Suprapubic skin (tissue), 4 donors: Measurements from ENCODE around the gene ZNF597.

Experiments used
- CTCF ChIP-seq, 2 donors: fragments of 200-600 bp in 1 of 2; fragments of 450-650 bp in 1 of 2; sonication (generic) in 1 of 2; IDR thresholded peaks; one replicate each; pipeline ENCODE4 v1.5.1; 2016 to 2019; ENCODE audit warnings: antibody characterized with exemption in 2 of 2, mild to moderate bottlenecking in 1 of 2, moderate library complexity in 1 of 2
- POLR2A ChIP-seq, 2 donors: fragments of 450-650 bp; IDR thresholded peaks; one replicate each; pipeline ENCODE4 v1.6.1; 2017; ENCODE audit warnings: antibody characterized with exemption in 2 of 2, mild to moderate bottlenecking in 2 of 2, moderate library complexity in 2 of 2
- POLR2AphosphoS5 ChIP-seq, 3 donors: sonication (generic); formaldehyde crosslinking; IDR thresholded peaks; one replicate each; pipeline ENCODE4 v1.6.1; 2017; ENCODE audit warnings: antibody characterized with exemption in 3 of 3

- TF ChIP-seq CTCF (IDR thresholded peaks at IDR 0.05) (no peak), POLR2A (IDR thresholded peaks at IDR 0.05) (no peak), POLR2AphosphoS5 (IDR thresholded peaks at IDR 0.05) (no peak)
Observed at GRCh38 chr16:3480901-3481695, 37.8 kb upstream of the ZNF597 start.
